ENCODE measurements around the gene ATRNL1. TPM values are rescaled to one million over a fixed set of nuclear protein-coding genes. Genes with fewer than 3 reads are reported as not detected.

Gene ATRNL1
- total RNA-seq, 2 experiments from 2014 or later, result not detected

GRCh38 chr10:115980470-115980869 is 887.3 kb downstream of the ATRNL1 start:
- CTCF ChIA-PET (ENCODE audit: unreplicated experiment), result no interaction called here
- TF ChIP-seq EZH2phosphoT487 (IDR thresholded peaks at IDR 0.05; ENCODE audit: borderline replicate concordance, low read depth, low read length) (no peak), CTCF (conservative IDR thresholded peaks at IDR 0.05; ENCODE audit: low read length) (no peak)
- POLR2A ChIA-PET, result interaction anchor here (0.8 kb wide), 1 partner anchor 9 kb away, joined by 3 read pairs; no protein-coding TSS in a partner anchor
- Histone ChIP-seq H4K20me1 (ENCODE audit: insufficient read depth, low read length) (no peaks in the 10 kb centered on the region), H3K36me3 (ENCODE audit: insufficient read depth, low read length) (no peaks in the 10 kb centered on the region), H3K9me3 (ENCODE audit: low read length) (no peaks in the 10 kb centered on the region), H3K4me1 (ENCODE audit: insufficient read depth, low read length, poor library complexity, severe bottlenecking) (no peaks in the 10 kb centered on the region), H2AFZ (ENCODE audit: low read length) (no peak overlapping the region), H3K4me3 (ENCODE audit: low read depth, low read length, poor library complexity, severe bottlenecking) (no peak overlapping the region), H3K79me2 (ENCODE audit: insufficient read depth, low read depth, low read length) (no peaks in the 10 kb centered on the region), H3K27ac (ENCODE audit: low read depth, low read length, poor library complexity, severe bottlenecking) (no peak overlapping the region), H3K4me2 (ENCODE audit: low read length) (no peak overlapping the region), H3K9me2 (ENCODE audit: insufficient read depth, low read length) (no peaks in the 10 kb centered on the region)
- intact Hi-C loops (cut with micrococcal nuclease; ENCODE audit: unreplicated experiment), result no loop called here
- BruUV-seq (replicated peaks), result no TSS peak
- DNase-seq (ENCODE audit: low spot score), result no peak

- CTCF ChIA-PET (ENCODE audit: unreplicated experiment), result no interaction called here
- H3K4me1 ChIP-seq (ENCODE audit: insufficient read depth, low read length, poor library complexity, severe bottlenecking), result no peaks in the 10 kb centered on the region
- H2AFZ ChIP-seq (ENCODE audit: low read length), result no peak overlapping the region
- H3K9me3 ChIP-seq (ENCODE audit: low read length), result no peaks in the 10 kb centered on the region
- TF ChIP-seq EZH2phosphoT487 (IDR thresholded peaks at IDR 0.05; ENCODE audit: borderline replicate concordance, low read depth, low read length) (no peak), CTCF (conservative IDR thresholded peaks at IDR 0.05; ENCODE audit: low read length) (no peak)
- no TSS peak for BruUV-seq (replicated peaks)
- no peaks in the 10 kb centered on the region for H3K79me2 ChIP-seq (ENCODE audit: insufficient read depth, low read depth, low read length)
- POLR2A ChIA-PET, result interaction anchor here (0.8 kb wide), 1 partner anchor 10 kb away, joined by 3 read pairs; no protein-coding TSS in a partner anchor
- no peak overlapping the region for H3K4me2 ChIP-seq (ENCODE audit: low read length)
- no peak overlapping the region for H3K27ac ChIP-seq (ENCODE audit: low read depth, low read length, poor library complexity, severe bottlenecking)
- H3K36me3 ChIP-seq (ENCODE audit: insufficient read depth, low read length), result no peaks in the 10 kb centered on the region
- no peak for DNase-seq (ENCODE audit: low spot score)
- no peak overlapping the region for H3K4me3 ChIP-seq (ENCODE audit: low read depth, low read length, poor library complexity, severe bottlenecking)
- no peaks in the 10 kb centered on the region for H3K9me2 ChIP-seq (ENCODE audit: insufficient read depth, low read length)
- no peaks in the 10 kb centered on the region for H4K20me1 ChIP-seq (ENCODE audit: insufficient read depth, low read length)
- intact Hi-C loops (cut with micrococcal nuclease; ENCODE audit: unreplicated experiment), result no loop called here
These were observed 887.9 kb downstream of the ATRNL1 start for GRCh38 chr10:115981081-115981480.

GRCh38 chr10:115982076-115982475 is 888.9 kb downstream of the ATRNL1 start:
- no peak for DNase-seq (ENCODE audit: low spot score)
- ChIA-PET POLR2A (no interaction called here), CTCF (ENCODE audit: unreplicated experiment) (no interaction called here)
- H3K79me2 ChIP-seq (ENCODE audit: insufficient read depth, low read depth, low read length), result no peaks in the 10 kb centered on the region
- no TSS peak for BruUV-seq (replicated peaks)
- no peaks in the 10 kb centered on the region for H4K20me1 ChIP-seq (ENCODE audit: insufficient read depth, low read length)
- H3K4me1 ChIP-seq (ENCODE audit: insufficient read depth, low read length, poor library complexity, severe bottlenecking), result no peaks in the 10 kb centered on the region
- H3K9me3 ChIP-seq (ENCODE audit: low read length), result no peaks in the 10 kb centered on the region
- no peak overlapping the region for H3K4me2 ChIP-seq (ENCODE audit: low read length)
- no peak overlapping the region for H3K4me3 ChIP-seq (ENCODE audit: low read depth, low read length, poor library complexity, severe bottlenecking)
- no peak for TF ChIP-seq EZH2phosphoT487 (IDR thresholded peaks at IDR 0.05; ENCODE audit: borderline replicate concordance, low read depth, low read length)
- no peak for TF ChIP-seq CTCF (conservative IDR thresholded peaks at IDR 0.05; ENCODE audit: low read length)
- H3K36me3 ChIP-seq (ENCODE audit: insufficient read depth, low read length), result no peaks in the 10 kb centered on the region
- no peak overlapping the region for H2AFZ ChIP-seq (ENCODE audit: low read length)
- no peak overlapping the region for H3K27ac ChIP-seq (ENCODE audit: low read depth, low read length, poor library complexity, severe bottlenecking)
- intact Hi-C loops (cut with micrococcal nuclease; ENCODE audit: unreplicated experiment), result no loop called here
- no peaks in the 10 kb centered on the region for H3K9me2 ChIP-seq (ENCODE audit: insufficient read depth, low read length)
